Large intestine (tissue), 3 donors: Measurements from ENCODE around the gene SRSF7. TPM values are rescaled to one million over a fixed set of nuclear protein-coding genes. Genes with fewer than 3 reads are reported as not detected.
"Not testable (repeated sequence)": the region's sequence is repeated elsewhere in the genome, so short reads cannot be mapped to it uniquely, and the experiment has no call there.

ENCODE experiments used
- DNase-seq, 2 donors: peaks; one replicate each; pipeline versions ENCODE4 v3.0.0 to v3.0.0-alpha.2; 2013
- H3K27ac ChIP-seq: one replicate; pipeline ENCODE4 v1.5.1; 2013; ENCODE audit warnings: low read length
- H3K27me3 ChIP-seq: 2 replicates; pipeline ENCODE4 v1.6.1; 2013; ENCODE audit warnings: low read length; ENCODE audit not compliant: control insufficient read depth, insufficient read depth
- H3K36me3 ChIP-seq: 2 replicates; pipeline ENCODE4 v1.6.1; 2013; ENCODE audit warnings: low read length; ENCODE audit not compliant: control insufficient read depth, insufficient read depth
- H3K4me1 ChIP-seq: one replicate; pipeline ENCODE4 v1.6.1; 2013; ENCODE audit warnings: low read length; ENCODE audit not compliant: control insufficient read depth, insufficient read depth
- H3K4me3 ChIP-seq: one replicate; pipeline ENCODE4 v1.5.1; 2013; ENCODE audit warnings: low read length
- H3K9me3 ChIP-seq: one replicate; pipeline ENCODE4 v1.6.1; 2013; ENCODE audit warnings: mild to moderate bottlenecking, low read depth, low read length, moderate library complexity; ENCODE audit not compliant: control insufficient read depth
- WGBS: methylation state at CpG from one replicate; pipeline ENCODE4 v1.1.5; 2013; ENCODE audit warnings: low lambda C conversion rate; ENCODE audit not compliant: insufficient coverage; 5-methylcytosine and 5-hydroxymethylcytosine counted together
- polyA plus RNA-seq: library from polyadenylated mRNA; unstranded; fragments of 120-200 nt; gene quantifications from one replicate; pipeline ENCODE4 v1.2.1, GENCODE V29; 2013

Gene SRSF7
- polyA plus RNA-seq, 1 donor: 240 TPM

DNA sequence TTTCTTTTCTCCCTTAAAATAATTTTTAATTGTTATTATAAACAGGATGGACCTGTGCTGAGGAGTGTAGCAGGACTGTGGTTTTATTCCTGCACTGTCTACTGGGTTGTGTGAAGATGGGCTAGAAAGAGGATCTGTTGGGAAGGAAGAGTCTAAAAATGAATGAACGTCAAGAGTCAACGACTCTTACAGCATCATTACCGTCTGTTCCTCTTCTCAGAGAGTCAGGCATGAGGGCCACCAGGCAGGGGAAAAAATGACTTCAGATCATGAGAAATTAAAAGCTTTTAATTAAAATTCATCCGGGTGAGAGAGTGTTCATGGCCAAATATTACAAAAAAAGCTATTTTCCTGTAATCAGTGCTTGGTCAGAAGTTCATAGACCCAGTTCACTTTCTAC is 32.6 kb downstream of the SRSF7 start:
- no peaks in the 10 kb centered on the region for H3K4me1 ChIP-seq
- WGBS: 100% methylated on average over 1 of the region's 4 CpGs
- DNase-seq: no peak
- H3K27ac ChIP-seq: no peak overlapping the region
- H3K4me3 ChIP-seq: no peak overlapping the region
- peaks cover 4% of the 10 kb centered on the region for H3K36me3 ChIP-seq
- H3K9me3 ChIP-seq: peaks cover 5% of the 10 kb centered on the region
- no peaks in the 10 kb centered on the region for H3K27me3 ChIP-seq

DNA sequence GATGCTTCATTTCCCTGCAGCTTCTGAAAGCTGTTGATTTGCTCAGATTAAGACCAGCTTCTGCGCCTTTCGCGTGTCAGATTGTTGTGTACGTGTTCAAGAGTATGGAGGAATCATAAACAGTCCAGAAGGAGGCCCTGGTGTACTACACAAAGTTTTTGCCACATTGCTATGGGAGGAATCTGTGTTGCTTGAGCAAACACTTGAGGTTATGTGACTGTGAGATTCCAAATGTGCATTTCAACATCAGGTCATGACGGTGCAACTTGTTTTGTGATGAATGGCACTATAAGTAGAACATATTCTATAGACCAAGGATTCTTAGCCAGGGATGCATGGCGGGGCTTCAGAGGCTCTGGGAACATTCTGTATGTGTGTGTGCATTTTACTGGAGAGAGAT is 35.0 kb downstream of the SRSF7 start:
- Histone ChIP-seq H3K36me3 (peaks cover 11% of the 10 kb centered on the region), H3K9me3 (peaks cover 5% of the 10 kb centered on the region), H3K27me3 (no peaks in the 10 kb centered on the region), H3K27ac (no peak overlapping the region), H3K4me1 (no peaks in the 10 kb centered on the region), H3K4me3 (no peak overlapping the region)
- no peak for DNase-seq
- no CpG with 5 or more reads among the region's 6 CpGs for whole genome bisulfite sequencing

DNA sequence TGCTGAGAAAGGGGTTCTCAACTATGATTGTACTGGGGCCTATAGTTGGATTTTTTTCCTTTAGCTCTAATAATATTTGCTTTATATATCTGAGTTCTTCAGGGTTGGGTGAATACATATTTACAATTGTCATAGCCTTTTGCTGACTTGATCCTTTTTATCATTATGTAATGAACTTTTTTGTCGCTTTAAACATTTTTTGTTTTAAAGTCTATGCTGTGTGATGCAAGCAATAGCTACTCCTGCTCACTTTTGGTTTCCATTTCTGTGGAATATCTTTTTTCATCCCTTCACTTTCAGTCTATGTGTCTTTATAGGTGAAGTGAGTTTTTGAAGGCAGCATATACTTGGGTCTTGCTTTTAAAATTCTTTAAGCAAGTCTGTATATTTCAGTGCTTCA is 36.2 kb downstream of the SRSF7 start:
- H3K36me3 ChIP-seq: peaks cover 14% of the 10 kb centered on the region
- not testable (repeated sequence) for H3K4me3 ChIP-seq, H3K9me3 ChIP-seq, H3K4me1 ChIP-seq, H3K27ac ChIP-seq, H3K27me3 ChIP-seq, DNase-seq
- no CpG with 5 or more reads among the region's 1 CpG for WGBS

DNA sequence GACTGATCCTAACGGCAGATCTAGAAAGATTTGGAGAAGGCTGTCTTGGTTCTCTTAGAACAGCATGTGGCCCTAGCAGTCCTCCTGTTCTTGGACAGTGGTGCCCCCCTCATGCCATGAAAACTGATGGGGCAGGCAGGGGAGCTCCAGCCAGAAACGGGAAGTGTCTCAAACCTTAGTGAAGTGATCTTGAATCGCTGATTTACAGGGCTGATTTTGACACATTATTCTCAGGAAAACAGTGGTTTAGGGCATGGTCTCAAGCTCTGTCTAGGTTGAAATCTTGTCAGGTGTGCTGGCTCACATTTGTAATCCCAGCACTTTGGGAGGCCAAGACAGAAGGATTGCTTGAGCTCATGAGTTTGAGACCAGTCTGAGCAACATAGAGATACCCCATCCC is 37.8 kb downstream of the SRSF7 start:
- H3K4me3 ChIP-seq: no peak overlapping the region
- DNase-seq: no peak
- no CpG with 5 or more reads among the region's 3 CpGs for WGBS
- no peaks in the 10 kb centered on the region for H3K9me3 ChIP-seq
- peaks cover 20% of the 10 kb centered on the region for H3K36me3 ChIP-seq
- H3K4me1 ChIP-seq: no peaks in the 10 kb centered on the region
- H3K27me3 ChIP-seq: no peaks in the 10 kb centered on the region
- no peak overlapping the region for H3K27ac ChIP-seq

DNA sequence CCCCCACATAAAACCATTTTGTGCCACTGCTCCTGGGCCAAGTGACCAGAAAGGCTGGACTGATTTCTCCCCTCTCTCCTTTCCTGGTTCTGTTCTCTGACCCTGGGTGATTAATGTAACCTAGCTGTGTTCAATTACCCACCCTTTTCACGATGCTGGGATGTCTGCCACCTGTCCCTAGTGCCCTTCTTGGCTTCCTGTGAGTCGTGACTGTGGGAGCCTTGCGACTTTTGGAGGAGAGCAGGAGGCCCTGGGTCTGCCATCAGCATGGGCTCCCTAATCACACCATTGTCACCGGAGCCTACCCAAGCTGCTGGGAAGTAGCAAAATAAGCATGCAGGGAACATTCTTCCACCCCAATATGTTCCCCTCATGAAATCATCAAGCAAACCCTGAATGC is 38.3 kb downstream of the SRSF7 start:
- H3K36me3 ChIP-seq: peaks cover 20% of the 10 kb centered on the region
- H3K27me3 ChIP-seq: no peaks in the 10 kb centered on the region
- WGBS: no CpG with 5 or more reads among the region's 4 CpGs
- no peak overlapping the region for H3K27ac ChIP-seq
- H3K9me3 ChIP-seq: no peaks in the 10 kb centered on the region
- H3K4me1 ChIP-seq: no peaks in the 10 kb centered on the region
- DNase-seq: no peak
- H3K4me3 ChIP-seq: no peak overlapping the region

DNA sequence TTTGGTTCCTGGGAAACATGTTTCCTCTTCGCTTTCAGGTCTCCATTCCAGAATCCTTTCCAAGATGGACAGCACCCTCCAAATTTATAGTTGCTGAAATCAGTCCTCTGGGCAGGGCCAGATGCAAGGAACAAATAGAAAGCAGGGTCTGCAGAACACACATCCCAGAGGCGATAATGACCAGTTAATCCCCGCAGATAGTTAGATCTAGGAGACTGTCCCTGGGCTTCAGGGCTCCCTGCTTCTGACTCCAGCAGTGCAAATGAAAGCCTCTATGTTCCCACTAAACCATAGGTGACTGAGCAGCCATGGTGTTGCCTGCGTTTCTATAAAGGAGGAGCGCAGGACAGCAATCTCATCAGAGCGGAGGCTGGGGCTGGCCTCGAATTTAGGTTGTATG is 38.7 kb downstream of the SRSF7 start:
- Histone ChIP-seq H3K36me3 (peaks cover 20% of the 10 kb centered on the region), H3K4me3 (no peak overlapping the region), H3K27me3 (no peaks in the 10 kb centered on the region), H3K27ac (no peak overlapping the region), H3K4me1 (no peaks in the 10 kb centered on the region), H3K9me3 (no peaks in the 10 kb centered on the region)
- 100% methylated on average over 1 of the region's 7 CpGs for WGBS
- DNase-seq: no peak

DNA sequence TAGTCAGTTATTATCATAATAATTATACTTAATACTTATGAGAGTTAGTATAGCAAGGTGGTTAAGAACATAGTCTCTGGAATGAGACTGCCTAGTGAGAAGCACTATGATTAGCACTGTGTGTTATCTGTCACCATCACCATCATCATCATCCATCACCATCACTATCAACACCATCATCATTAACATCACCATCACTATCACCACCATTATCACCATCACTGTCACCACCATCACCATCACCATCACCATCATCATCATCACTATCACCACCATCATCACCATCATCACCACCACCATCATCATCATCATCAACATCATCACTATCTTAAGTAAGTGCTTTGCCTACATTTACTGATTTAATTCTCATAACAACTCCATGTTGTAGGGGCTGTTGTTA is 39.6 kb downstream of the SRSF7 start:
- DNase-seq: no peak
- H3K4me1 ChIP-seq: no peaks in the 10 kb centered on the region
- peaks cover 20% of the 10 kb centered on the region for H3K36me3 ChIP-seq
- no peaks in the 10 kb centered on the region for H3K27me3 ChIP-seq
- no peaks in the 10 kb centered on the region for H3K9me3 ChIP-seq
- no peak overlapping the region for H3K4me3 ChIP-seq
- H3K27ac ChIP-seq: no peak overlapping the region

DNA sequence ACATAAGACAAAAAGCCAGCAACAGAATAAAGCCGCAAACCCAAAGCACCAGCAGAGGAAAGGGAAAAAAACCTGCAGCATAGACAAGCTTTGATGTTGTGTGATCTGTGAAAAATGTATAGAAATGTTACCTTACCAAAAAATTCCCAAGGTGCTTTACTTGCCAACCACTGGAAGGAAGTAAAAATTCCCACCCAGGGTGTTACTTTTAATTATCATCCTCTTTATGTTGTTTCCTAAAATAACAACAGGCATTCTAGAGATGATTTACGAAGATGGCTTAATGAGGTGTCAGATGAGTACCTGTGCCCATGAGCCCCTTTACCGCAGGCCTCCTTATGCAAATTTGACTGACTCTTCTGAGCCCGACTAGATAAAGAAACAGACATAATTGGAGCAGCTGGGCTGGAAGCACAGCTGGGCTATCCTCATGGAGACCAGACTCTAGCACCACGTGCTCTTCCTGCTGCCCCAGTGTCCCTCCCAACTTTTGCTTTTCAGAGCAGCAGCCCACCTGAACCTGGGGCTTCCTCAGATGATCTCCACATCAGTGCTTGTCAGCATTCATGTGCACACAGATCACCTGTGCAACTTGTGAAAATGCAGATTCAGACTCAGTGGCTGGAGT is 41.5 kb downstream of the SRSF7 start:
- H3K27ac ChIP-seq: no peak overlapping the region
- WGBS: 90% methylated on average over 2 of the region's 5 CpGs

DNA sequence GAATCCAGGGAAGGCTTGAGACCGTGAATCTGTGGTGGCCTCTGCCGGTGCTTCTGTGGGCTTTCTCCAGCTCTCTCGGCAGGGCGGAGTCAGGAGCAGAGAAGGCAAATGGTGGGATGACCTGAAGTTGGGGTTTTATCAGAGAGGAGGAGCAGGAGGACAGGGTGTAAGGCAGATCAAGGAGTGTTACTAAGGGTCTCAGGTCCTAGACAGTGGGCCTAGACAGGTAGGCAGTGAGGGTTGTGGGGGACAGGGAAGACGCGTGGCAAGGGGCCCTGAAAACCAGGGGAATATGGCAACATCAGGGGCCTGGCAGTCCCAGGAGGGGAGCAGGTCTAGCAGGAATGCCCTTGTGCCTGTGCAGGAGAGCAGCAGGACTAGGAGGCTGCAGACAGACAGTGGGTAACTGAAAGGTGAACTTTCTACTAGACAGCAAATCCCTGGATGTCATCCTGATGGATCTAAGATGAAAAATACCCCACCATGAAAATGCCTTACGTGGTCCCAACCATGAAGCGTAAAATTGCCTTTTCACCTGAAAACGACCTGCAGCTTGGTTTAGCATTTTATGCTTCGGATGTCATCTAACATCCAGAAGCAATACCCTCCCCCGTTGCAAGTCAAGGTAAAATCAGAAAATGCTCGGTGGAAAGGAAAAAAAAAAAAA is 42.1 kb downstream of the SRSF7 start:
- Histone ChIP-seq H3K4me3 (no peak overlapping the region), H3K27me3 (no peaks in the 10 kb centered on the region), H3K4me1 (peaks cover 6% of the 10 kb centered on the region), H3K9me3 (no peaks in the 10 kb centered on the region), H3K27ac (no peak overlapping the region), H3K36me3 (peaks cover 16% of the 10 kb centered on the region)
- DNase-seq: no peak
- WGBS: 75% methylated on average over 6 of the region's 12 CpGs

More for the DNA sequence above, 41.5 kb downstream of the SRSF7 start:
- H3K4me1 ChIP-seq: no peaks in the 10 kb centered on the region
- peaks cover 16% of the 10 kb centered on the region for H3K36me3 ChIP-seq
- no peaks in the 10 kb centered on the region for H3K9me3 ChIP-seq
- no peaks in the 10 kb centered on the region for H3K27me3 ChIP-seq
- no peak overlapping the region for H3K4me3 ChIP-seq
- DNase-seq: no peak

DNA sequence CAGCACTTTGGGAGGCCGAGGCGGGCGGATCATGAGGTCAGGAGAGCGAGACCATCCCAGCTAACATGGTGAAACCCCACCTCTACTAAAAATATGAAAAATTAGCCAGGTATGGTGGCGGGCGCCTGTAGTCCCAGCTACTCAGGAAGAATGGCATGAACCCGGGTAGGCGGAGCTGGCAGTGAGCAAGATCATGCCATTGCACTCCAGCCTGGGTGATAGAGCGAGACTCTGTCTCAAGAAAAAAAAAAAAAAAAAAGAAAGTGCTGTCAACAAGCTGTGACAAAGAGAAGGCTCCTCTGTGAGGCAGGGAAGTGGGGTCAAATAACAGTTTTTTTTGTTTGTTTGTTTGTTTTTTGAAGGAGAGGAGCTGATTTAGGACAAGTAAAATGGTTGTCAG is 42.7 kb downstream of the SRSF7 start:
- not testable (repeated sequence) for H3K9me3 ChIP-seq, H3K4me3 ChIP-seq, H3K27ac ChIP-seq, H3K27me3 ChIP-seq, DNase-seq, H3K4me1 ChIP-seq
- peaks cover 16% of the 10 kb centered on the region for H3K36me3 ChIP-seq
- no CpG with 5 or more reads among the region's 9 CpGs for whole genome bisulfite sequencing

DNA sequence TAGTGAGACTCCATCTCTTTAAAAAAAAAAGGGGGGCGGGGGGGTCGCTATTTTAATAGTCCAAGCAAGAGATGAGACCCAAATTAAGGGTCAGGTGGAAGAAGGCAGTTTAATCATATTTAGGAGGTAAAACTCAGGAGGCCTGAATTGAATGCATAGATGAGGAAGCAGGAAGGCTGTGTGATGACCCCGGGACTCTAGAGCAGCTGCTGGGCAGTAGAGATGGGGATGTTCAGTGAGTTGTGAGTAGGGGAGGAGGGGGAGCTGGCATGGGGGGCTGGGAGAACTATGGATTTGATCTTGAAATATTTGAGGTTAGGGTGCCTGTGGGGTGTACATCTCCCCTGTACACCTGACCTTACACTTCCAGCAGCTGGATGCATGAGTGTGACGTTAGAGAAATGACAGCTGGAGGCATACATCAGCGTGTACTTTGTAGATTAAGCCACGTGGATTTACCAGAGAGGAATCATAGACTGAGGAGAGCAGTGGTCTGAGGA is 44.3 kb downstream of the SRSF7 start:
- Histone ChIP-seq H3K9me3 (no peaks in the 10 kb centered on the region), H3K27me3 (no peaks in the 10 kb centered on the region), H3K27ac (no peak overlapping the region), H3K36me3 (peaks cover 10% of the 10 kb centered on the region), H3K4me3 (no peak overlapping the region), H3K4me1 (peaks cover 9% of the 10 kb centered on the region)
- no peak for DNase-seq
- WGBS: no CpG with 5 or more reads among the region's 6 CpGs
